Measurements from ENCODE around the gene SNRPA1.

DNA sequence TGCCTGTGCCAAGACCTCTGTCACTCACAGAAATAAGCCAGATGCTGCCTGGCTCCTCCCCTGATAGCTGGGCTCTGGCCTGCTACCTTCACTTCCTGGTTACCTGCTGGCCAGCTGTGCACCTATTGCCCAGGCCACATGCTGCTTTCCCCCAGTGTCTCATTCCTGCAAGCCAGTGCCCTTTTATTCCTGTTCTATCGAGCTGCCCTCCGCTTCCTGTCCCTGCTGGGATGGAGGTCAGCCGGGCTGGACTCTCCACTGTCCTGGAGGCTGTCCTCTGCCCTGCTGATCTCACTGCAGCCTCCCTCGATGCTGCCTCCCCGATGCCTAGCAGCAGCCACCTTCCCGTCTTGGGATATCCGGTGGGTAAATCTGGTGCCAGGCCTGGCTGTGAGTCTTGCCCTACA lies 37.0 kb upstream of the SNRPA1 start:
- no peak for TF ChIP-seq POLR2A (IDR thresholded peaks at IDR 0.05)
- TF ChIP-seq CTCF (IDR thresholded peaks at IDR 0.05), result no peak
- no peak for TF ChIP-seq EP300 (IDR thresholded peaks at IDR 0.05)
